Stimulated activated CD4-positive, alpha-beta T cell treated with anti-CD3 and anti-CD28 coated beads, TNF-alpha, amount 100 ng/mL, for 48 hours (primary cell): ENCODE results near the gene CDK6.

Experiments
- DNase-seq, 3 donors: peaks; one replicate each; pipeline ENCODE4 v3.0.0-alpha.2; 2020; ENCODE audit warnings: low read depth in 3 of 3

Gene CDK6

DNA sequence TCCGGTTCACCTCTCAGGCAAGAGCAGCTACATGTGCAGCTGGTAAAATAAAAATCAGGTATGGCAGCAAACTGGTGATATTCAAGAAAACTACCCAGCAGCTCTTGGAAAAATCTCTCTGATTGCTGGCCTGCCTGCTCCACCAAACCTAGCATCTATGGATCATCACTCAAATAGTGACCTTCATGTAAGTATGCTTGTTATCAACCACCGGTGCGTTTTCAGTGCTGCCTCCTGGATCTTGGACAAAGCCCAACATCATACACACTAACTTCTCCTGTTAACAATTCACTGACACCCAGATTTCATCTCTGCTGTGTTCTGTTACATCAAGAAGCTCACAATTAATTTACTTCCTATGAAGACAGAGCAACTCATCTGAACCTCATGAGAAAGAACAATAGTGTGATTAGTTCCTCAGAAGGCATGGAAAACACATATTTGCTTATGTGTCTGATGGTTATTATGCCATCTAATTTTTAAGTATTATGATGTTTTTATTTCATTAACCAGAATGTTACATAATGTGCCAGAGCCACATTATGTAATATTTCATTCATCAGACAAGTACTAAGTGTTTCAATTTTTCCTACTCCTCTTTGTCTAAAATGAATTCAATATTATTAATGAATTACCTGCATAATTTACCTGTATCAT, 8.8 kb downstream of the CDK6 start:
- DNase-seq = no peak

DNA sequence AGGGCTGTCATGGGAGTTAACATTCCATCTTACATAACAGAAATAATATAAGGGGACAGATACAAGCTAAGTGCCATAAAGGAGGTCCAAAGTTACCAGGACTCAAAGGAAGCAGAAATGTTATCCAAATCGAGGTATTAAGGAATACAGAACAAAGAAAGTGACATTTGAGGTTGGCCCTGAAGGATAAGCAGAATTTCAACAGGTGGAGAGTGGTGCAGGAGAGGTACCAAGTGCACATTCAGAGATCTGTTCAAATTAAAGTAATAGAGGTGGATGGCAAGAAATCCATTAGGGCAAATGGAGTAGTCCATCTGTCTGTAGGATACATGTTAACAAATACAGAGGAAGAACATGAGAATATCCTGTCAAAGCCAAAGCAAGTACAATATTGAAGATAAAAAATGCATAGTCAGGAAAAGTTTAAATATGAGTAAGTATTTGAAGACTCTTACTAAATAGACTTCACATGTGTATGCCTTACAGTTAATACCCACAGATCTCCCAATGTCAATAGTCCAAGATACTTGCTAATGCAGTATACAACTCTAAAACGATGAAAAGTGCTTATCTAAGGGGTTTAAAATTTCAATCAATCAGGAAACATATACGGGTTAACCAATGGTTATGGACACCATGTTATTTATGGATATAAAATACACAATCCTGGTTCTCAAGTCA, 10.0 kb downstream of the CDK6 start:
- DNase-seq = no peak

DNA sequence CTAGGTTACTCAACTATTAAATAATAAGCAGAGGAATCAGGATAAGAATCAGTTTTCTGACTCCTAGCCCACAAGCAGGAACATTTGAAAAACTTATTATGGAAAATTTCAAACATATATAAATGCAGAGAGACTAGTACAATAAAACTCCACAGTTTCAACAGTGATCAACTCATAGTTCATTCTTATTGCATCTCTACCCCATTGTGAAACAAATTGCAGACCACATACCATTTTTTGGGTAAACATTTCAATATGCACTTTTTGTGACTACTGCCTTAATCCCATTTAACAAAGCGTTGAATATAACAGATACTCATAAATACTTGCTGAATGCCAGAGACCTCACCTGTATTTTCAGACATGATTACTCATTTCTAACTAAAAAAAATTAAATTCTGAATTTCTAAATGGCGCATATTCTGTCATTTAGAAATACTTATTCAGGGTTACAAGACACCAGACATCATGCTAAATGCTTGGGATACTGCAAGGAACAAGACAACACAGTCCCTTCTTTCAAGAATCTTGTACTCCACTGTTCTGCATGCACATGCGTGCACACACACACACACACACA, 11.4 kb downstream of the CDK6 start:
- no peak for DNase-seq

DNA sequence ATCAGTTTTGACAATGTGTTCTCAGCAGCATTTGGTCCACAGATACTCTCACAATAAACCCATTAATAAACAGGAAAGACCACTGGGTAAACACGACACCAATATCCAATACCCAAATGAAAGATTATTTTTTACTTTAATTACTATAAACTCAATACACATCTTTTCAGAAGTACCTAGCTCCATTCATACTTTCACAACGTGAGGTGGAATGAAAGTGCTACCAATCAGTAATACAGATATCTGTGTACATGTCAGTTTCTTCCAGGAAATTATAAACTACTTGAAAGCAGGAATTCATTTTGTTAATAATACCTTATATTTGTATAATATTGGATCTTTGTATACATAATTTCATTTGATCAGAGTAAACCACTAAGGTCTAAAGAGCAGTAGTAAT, 11.9 kb downstream of the CDK6 start:
- no peak for DNase-seq

DNA sequence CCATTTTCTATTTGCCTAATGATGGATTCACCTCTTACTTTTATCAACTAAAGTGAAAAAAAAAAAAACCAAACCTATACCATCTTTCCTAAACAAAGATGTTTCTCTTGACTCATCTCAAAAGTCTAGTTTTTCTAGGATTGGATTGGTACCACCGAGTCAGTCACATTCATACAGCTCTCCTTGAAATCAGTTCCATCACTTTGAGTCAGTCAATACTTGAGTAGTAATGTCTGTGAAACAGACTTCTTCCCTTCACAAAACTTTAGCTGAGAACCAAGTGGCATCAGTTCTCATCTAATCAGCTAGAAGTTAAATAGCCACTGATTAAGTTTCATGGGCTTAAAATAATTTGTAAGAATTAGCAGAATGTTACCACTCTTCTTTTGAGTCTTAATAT, 13.3 kb downstream of the CDK6 start:
- DNase-seq = no peak

DNA sequence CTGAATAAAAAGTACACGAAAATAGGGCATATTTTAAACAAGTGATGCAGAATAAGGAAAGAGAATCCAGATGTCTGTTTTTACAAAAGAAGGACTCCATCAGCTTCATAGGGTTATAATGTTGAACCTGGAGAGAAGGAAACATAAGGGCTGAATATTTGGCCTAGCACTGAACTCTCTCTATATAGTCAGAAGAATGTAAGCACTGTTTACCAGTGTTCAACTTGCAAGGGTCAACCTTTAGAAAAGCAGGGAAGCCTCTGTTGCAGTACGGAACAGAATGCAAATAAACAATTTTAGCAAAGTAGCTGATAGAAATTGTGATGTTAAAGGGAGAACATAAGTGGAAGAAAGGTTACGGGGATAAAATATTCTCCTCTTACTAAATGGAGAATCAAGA, 16.2 kb downstream of the CDK6 start:
- DNase-seq = no peak

DNA sequence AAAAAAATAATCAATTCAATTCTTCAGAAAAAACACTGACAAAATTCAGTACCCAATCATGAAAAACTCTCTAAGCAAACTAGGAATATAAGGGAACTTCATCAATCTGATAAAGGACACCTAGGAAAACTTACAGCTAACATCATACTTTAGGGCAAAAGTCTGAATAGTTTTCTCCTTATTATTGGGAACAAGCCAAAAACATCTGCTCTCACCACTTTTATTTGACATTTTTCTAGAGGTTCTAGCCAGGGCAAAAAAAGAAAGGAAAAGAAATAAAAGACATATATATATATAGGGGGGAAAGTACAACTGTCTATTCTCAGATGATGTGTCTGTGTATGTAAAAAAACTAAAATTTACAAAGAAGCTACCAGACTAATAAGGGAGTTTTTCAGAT, 19.0 kb downstream of the CDK6 start:
- no peak for DNase-seq

DNA sequence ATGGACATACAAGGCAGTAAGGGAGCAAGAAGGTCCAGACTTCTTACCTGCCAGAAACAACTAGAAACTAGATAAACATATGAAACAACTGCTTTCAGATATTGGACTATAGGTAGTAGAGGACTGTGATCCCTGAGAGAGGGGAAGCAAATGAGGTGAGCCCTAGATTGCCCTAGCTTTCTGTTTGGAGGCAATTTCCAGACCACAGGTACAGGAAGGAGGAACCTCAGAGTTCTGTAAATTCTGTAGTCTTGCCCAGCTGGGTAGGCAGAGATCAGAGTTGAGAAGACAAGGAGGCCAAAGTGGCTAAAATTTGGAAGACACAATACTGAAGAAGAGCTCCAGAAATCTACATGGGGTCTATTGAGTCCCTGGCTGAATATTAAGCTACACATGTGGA, 21.0 kb downstream of the CDK6 start:
- DNase-seq = no peak

DNA sequence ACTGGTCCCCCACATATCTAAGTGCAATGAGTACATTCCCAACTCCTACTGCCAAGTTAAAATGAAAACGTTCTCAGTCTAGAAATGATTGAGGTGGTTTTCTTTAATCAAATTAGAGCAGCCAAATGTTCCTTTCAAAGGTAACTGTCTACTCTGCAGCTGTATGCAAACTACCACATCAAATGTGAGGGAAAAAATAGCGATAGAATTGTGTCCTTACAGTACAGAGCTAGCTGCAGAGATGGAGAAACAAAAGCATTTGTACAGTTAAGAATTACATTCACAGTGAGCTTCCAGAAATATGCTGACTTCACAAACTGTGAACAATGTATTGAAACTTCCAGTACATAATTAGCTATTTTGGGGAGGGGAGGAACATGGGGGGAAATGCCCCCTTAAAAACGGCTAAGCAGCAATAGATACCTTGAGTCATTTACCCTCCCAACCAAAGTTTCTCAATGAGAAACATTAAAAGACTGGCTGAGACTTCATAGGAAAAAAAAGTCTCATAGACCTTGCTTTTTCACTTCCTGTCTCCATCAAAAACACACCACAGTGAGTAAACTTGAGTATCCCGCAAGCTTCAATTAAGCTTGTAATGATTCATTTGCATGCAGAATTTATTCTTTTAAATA, 22.9 kb downstream of the CDK6 start:
- DNase-seq = no peak

DNA sequence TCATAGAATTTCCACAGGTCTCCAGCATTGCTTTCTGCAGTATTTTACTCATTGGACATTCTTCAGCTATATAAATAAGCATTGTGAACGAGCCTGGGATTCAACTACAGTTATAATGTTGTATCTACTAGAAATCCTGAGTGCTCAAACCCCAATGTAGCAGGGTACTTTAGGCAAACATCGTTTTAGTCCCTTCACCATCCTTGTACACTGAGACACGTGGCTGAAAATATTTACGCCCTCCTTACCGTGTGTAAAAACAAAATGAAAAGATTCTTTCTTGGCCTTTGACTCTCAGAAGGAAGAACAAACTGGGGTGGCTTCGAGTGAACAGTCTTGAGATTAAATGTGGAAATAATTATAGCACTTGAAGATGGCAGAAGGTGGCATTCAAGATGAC, 25.2 kb downstream of the CDK6 start:
- DNase-seq = no peak

DNA sequence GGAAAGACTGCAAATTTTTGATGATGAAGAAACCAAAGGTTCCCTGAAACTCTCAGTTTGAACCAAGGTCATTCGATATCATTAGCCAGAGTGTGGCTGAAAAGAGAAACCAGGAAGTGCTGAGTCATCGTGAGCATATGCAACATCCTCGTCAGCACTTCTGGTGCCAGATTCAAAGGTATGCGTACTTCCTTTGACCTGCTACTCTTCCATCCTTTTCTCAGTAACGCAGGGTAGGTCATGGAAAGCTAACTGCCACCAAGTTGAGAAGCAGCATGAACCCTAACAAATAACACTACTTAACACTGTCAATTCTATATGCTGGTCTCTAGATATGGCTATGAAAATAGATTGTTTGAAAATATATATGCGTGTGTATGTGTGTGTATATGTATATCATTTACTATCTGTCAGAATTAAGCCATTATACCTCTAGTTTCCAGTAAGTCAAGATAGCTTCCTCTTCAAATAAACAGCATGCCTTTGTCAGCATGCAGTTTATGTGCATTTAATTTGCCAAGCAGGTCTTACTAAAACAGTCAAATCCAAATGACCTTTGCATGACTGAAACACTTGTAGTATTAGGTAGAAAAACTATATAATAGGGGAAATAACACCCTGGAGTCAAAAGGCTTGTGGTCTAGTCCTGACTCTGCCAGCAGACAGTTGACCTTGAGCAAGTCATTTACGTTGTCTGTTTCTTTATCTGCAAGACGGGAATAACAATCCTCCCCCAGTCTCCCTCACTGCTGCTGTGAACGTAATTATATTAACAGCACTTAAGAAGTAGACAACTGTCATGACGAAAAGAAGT, 26.4 kb downstream of the CDK6 start:
- DNase-seq = peak in 1 of 3 donors; percentile 63

DNA sequence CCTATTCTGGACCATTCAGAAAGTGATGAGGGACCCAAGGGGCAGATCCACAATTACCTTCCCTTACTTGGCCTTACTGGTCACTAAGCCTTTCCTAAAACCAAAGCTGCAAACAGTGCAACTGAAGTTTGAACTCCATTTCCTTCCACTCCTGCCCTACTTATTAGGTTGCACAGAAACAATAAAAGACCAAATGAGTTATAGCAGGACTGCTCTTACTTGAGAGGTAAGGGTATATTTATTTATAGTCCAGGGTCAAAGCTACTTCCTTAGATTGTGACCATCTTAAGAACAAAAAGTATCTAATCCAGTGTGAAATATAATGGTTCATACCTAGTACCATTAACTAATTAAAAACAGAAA, 27.0 kb downstream of the CDK6 start:
- DNase-seq = no peak

DNA sequence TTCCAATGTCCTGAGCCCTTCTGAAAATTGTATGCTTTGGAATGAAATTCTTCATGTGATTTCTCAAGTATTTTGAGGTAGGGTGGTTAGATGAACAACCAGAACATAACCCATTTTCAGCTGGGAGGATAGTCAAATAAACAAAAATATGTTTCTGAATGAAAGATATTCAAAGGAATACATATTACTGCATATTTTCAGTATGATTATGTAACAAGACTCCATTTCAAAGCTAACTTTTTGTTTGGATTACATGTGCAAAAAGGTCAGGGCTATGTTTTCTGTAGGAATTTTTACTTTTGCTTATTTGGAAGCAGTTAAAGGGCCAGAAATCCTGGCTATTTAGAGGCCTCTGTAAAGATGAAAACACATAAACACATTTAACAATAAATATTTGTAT, 27.7 kb downstream of the CDK6 start:
- no peak for DNase-seq

DNA sequence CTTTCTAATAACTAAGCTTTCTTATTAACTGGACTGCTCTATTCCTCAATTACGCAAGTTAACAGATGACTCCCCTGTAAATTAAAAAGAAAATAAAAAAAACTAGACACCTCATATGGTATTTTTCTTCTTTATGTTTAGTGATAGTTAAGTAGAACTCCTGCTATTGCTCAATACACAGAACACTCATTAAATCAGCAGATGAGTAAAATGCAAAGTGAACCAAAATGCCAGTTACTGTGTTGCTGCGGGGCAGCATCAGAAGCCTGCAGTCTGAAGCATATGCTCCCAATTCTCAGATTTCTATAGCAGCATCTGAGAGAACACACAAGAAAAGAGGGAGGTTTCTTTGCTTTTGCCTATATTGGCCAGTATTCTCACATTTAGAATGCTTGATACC, 28.4 kb downstream of the CDK6 start:
- no peak for DNase-seq

DNA sequence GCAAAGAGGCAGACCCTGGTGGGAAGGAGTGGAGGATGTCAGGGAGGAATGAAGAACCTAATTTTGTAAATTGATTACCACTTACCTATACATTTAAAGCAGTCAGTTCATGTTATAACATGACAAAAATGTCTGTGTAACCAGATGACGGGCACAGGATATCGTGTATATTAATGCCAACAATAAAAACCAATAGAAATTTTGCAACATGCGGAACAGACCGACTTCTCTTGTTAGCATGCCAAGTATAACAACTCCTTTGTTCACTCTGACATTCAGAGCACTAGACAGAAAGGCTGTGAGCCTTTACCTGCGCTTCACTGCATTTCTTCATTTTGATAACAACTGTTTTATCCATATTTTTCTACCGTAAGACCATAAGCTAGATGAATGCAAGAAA, 29.9 kb downstream of the CDK6 start:
- no peak for DNase-seq

DNA sequence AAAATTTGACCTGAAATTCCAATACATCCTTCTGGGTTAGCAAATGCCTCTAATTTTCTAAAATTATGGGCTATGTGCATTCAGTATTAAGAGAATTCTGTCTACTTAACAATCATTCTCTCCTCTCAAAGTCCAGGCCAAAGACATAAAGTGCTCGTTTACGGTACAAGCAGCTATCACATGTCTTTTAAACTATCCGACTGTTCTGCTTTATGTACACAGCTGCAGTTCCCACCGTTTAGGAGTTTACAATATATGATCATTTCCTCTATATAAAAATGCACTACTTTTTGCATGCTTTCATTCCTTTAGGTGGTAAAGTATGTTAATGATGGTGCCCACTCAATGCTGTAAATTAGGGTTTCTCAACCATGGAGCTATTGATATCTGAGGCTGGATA, 34.0 kb downstream of the CDK6 start:
- DNase-seq = no peak

DNA sequence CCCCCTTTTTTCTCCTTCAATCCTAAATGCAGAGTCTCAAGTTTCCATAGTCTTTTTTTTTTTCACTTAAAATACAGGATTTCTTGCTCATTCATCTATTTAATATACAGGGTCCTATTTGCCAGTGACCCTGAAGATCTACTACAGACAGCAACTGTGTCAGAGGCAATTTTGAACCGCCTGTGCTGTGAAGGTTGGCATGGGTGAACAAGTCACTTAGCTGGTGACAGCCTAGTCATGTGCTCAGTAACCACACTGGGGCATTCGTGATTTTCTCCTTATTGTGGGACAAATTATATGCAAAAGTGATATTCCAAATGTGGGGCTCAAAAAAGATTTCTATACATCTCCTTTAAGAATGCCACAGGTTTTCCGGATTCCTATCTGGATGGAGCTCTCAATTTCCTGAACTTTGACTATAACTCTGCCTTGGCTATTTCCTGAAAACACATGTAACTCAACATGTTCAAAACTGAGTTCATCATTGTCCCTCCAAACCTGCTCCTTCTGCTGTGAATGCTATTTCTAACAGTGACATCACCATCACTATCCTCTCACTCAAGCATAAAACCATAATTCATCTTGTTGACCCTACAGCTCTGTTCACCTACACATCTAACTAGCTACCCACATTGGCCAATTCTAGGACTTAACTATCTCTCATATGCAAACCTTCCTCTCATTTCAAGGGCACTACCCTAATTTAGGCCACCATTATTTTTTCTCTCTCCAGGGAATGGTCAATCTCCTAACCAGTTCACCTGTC, 36.7 kb downstream of the CDK6 start:
- DNase-seq = no peak

DNA sequence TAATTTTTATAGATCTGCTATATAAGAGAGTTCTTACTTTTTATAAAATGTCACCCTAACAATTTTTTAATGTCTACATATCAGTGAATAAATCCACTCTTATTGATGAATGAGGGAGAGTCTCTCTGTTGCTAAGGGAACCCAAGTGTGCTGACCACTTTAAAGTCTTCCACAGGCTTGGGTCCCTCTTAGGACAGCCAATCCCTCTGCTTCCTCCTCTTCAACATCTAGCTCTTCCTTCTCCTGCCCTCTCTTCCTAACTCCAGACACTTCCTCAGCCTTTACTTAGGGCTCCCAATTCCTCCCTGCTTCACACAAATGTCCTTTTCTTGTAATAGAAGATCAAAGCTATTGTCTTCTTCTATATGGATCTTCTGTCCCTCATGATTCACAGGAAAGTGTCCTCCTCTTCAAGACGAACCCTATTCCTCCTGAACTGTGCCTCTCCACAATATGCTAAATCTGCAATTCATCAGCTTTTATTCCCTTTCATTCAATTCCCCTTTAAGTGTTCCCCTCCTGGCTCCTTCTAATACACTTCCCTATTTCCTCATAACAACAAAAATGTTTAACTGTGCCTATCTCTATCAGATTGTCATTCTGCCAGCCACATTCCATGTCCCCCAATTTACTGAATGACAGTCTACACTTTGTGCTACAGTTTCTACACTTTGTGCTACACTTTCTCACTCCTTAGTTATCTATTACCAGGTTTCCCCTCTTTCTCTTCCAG, 37.7 kb downstream of the CDK6 start:
- DNase-seq = no peak

DNA sequence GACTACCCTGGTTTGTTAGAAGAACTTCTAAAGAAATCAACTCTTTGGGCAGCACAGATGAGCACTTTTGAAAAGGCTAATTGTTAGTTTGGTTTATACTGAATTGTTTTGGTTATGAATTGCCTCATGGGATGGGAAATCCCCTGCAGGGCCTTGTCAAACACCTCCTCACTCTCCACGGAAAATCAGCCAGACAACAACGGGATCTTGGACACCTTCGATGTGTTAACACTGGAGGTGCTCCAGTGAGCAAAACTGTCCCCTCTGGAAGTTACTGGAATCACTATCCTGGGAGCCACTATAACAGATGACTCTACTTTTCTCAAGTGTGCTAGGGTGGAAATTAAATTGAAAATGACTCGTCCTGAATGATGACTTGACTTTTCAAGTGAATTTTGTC, 38.7 kb downstream of the CDK6 start:
- no peak for DNase-seq

DNA sequence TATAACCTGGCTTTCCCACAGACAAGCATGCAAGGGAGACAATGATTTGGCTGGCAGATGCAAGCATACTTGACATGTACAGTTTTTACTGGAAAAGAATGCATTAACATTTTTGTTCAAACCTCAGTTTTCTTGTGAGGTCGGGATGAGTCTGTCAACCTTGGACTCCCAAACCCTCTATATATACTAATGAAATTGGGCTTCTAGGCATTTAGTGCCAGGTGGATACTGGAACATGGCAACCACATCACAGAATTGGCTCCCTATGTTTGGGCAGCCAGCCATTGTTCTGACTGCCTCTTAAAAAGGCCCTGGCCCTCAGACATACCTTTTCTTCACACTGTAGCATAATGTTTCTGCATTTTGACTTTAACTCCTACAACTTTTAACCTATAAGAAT, 39.1 kb downstream of the CDK6 start:
- DNase-seq = no peak

DNA sequence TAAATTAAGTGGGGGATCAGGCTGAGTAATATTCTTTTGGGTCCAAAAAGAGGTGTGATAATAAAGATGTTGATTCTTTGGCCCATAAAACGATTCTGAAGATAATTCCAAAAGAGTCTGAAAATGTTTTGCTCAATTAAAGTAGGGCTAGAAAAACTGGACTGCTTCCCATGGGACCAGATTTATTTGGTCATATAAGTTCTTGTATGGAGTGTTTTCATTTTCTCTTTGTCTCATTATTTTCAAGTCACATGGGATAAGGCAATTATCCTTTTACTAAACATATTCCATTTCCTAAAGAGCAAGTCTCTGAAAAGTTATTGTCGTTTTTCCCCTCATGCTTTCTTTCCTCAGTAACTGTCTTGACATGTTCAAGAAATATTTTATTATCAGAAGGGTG, 41.5 kb downstream of the CDK6 start:
- DNase-seq = no peak
